HL-60 (cell line): ENCODE data around the gene CRTC1.

Experiments used
- CTCF ChIP-seq: IDR thresholded peaks from one replicate; pipeline ENCODE4 v1.5.1; 2011; ENCODE audit warnings: low read length, control low read depth, inconsistent platforms; ENCODE audit not compliant: insufficient read depth
- POLR2AphosphoS5 ChIP-seq: IDR thresholded peaks from 2 replicates; pipeline ENCODE4 v1.6.1; 2012; ENCODE audit warnings: low read depth
- REST ChIP-seq: IDR thresholded peaks from 2 replicates; pipeline ENCODE4 v1.6.1; 2012; ENCODE audit warnings: low read depth; ENCODE audit not compliant: insufficient replicate concordance

GRCh38 chr19:18645035-18645511, 38.4 kb upstream of the CRTC1 start:
- TF ChIP-seq CTCF, result no peak
- TF ChIP-seq POLR2AphosphoS5, result no peak
- TF ChIP-seq REST, result no peak
